A673 (cell line): ENCODE results near the gene VDR.

ENCODE experiments used
- EZH2 ChIP-seq: fragments of 200-600 bp; sonication (generic); IDR thresholded peaks from 2 replicates; pipeline ENCODE4 v1.6.1; 2017; ENCODE audit warnings: borderline replicate concordance, low read depth, mild to moderate bottlenecking, mixed read lengths, antibody characterized with exemption, low read length; ENCODE audit not compliant: poor library complexity, severe bottlenecking
- TF ChIP-seq, protein P1 (sequence below): fragments of 300-800, 200-600 bp; sonication (generic); conservative IDR thresholded peaks from 2 replicates; pipeline ENCODE4 v1.5.1; 2017; ENCODE audit warnings: low read depth, mild to moderate bottlenecking, antibody characterized with exemption, low read length, moderate library complexity, mixed read lengths

DNA sequence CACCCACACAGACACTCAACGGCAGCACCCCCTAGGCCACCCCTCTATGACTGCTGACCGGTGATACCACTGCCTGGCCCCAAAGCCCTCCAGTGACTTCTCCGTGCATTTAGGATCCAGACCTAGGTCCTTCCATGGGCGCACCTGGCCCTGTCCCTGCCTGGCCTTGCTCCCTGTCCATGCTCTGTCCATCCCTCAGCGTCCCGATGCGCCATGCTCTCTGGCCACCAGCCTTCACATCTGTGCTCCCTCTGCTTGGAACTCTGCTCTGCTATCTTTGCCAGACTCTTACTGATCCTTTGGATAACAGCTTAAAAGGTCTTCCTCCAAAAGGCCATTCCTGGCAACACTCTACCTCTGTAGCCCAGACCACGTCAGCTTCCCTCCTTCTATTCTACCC lies 59.7 kb downstream of the VDR start:
- TF ChIP-seq, protein P1, sequence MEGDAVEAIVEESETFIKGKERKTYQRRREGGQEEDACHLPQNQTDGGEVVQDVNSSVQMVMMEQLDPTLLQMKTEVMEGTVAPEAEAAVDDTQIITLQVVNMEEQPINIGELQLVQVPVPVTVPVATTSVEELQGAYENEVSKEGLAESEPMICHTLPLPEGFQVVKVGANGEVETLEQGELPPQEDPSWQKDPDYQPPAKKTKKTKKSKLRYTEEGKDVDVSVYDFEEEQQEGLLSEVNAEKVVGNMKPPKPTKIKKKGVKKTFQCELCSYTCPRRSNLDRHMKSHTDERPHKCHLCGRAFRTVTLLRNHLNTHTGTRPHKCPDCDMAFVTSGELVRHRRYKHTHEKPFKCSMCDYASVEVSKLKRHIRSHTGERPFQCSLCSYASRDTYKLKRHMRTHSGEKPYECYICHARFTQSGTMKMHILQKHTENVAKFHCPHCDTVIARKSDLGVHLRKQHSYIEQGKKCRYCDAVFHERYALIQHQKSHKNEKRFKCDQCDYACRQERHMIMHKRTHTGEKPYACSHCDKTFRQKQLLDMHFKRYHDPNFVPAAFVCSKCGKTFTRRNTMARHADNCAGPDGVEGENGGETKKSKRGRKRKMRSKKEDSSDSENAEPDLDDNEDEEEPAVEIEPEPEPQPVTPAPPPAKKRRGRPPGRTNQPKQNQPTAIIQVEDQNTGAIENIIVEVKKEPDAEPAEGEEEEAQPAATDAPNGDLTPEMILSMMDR = no peak
- TF ChIP-seq EZH2 = no peak
